BE2C (cell line): ENCODE results near the gene FAM110A.
A peak's percentile ranks its signal among the peaks of the same experiment; 100 is the strongest.

Source experiments
- DNase-seq: peaks from one replicate; pipeline ENCODE4 v3.0.0-alpha.2; 2020
- H3K27me3 ChIP-seq: fragments of 250-450 bp; sonication (Bioruptor Pico); 2 replicates; pipeline ENCODE4 v1.5.1; 2020; ENCODE audit warnings: mild to moderate bottlenecking
- H3K36me3 ChIP-seq: fragments of 250-450 bp; sonication (Bioruptor Pico); 2 replicates; pipeline ENCODE4 v1.5.1; 2020; ENCODE audit warnings: mild to moderate bottlenecking
- H3K4me1 ChIP-seq: fragments of 250-450 bp; sonication (Bioruptor Pico); 2 replicates; pipeline ENCODE4 v1.5.1; 2020
- H3K4me3 ChIP-seq: 2 replicates; pipeline ENCODE4 v1.5.1; 2011; ENCODE audit warnings: low read depth, low read length
- H3K9me3 ChIP-seq: fragments of 250-450 bp; sonication (Bioruptor Pico); 2 replicates; pipeline ENCODE4 v1.5.1; 2020
- CTCF ChIP-seq: IDR thresholded peaks from 2 replicates; pipeline ENCODE4 v1.5.1; 2012; ENCODE audit warnings: mild to moderate bottlenecking, low read depth, low read length

FAM110A gene

GRCh38 chr20:831956-832355, 1.6 kb upstream of the FAM110A start:
- no peak for DNase-seq

GRCh38 chr20:833121-833449, 430 bp upstream of the FAM110A start:
- no peak for TF ChIP-seq CTCF
- Histone ChIP-seq H3K9me3 (no peaks in the 10 kb centered on the region), H3K4me1 (no peaks in the 10 kb centered on the region), H3K27me3 (no peaks in the 10 kb centered on the region), H3K36me3 (no peaks in the 10 kb centered on the region), H3K4me3 (no peak overlapping the region)
- no peak for DNase-seq

More at GRCh38 chr20:831956-832355, 1.6 kb upstream of the FAM110A start:
- Histone ChIP-seq H3K36me3 (no peaks in the 10 kb centered on the region), H3K27me3 (no peaks in the 10 kb centered on the region), H3K9me3 (no peaks in the 10 kb centered on the region), H3K4me3 (no peak overlapping the region), H3K4me1 (no peaks in the 10 kb centered on the region)
- TF ChIP-seq CTCF, result no peak

GRCh38 chr20:834151-834746, 734 bp downstream of the FAM110A start:
- Histone ChIP-seq H3K4me3 (peak overlapping the region; percentile 72), H3K4me1 (no peaks in the 10 kb centered on the region), H3K27me3 (no peaks in the 10 kb centered on the region), H3K36me3 (no peaks in the 10 kb centered on the region), H3K9me3 (no peaks in the 10 kb centered on the region)
- no peak for TF ChIP-seq CTCF
- DNase-seq, result no peak

GRCh38 chr20:835608-836045, 2.1 kb downstream of the FAM110A start:
- no peak overlapping the region for H3K4me3 ChIP-seq
- no peaks in the 10 kb centered on the region for H3K27me3 ChIP-seq
- no peak for TF ChIP-seq CTCF
- DNase-seq, result no peak
- no peaks in the 10 kb centered on the region for H3K4me1 ChIP-seq
- no peaks in the 10 kb centered on the region for H3K9me3 ChIP-seq
- no peaks in the 10 kb centered on the region for H3K36me3 ChIP-seq

- Histone ChIP-seq H3K4me1 (no peaks in the 10 kb centered on the region), H3K36me3 (no peaks in the 10 kb centered on the region), H3K9me3 (no peaks in the 10 kb centered on the region), H3K4me3 (no peak overlapping the region), H3K27me3 (no peaks in the 10 kb centered on the region)
- no peak for DNase-seq
- no peak for TF ChIP-seq CTCF
Observed at GRCh38 chr20:836190-836589, 2.7 kb downstream of the FAM110A start.

GRCh38 chr20:839015-839414, 5.5 kb downstream of the FAM110A start:
- H3K4me3 ChIP-seq, result no peak overlapping the region
- no peaks in the 10 kb centered on the region for H3K4me1 ChIP-seq
- TF ChIP-seq CTCF, result no peak
- no peaks in the 10 kb centered on the region for H3K27me3 ChIP-seq
- DNase-seq, result no peak
- H3K36me3 ChIP-seq, result no peaks in the 10 kb centered on the region
- no peaks in the 10 kb centered on the region for H3K9me3 ChIP-seq
